ENCODE results near the gene SLC25A34. TPM values are rescaled to one million over a fixed set of nuclear protein-coding genes. Genes with fewer than 3 reads are reported as not detected.

The SLC25A34 gene
- total RNA-seq, 2 donors from 2014 or later = 1.8 to 3.5 TPM

GRCh38 chr1:15701784-15702183 is 34.3 kb upstream of the SLC25A34 start:
- WGBS, 2 experiments (ENCODE audit: insufficient coverage in 1 of 2, insufficient read length in 1 of 2) = 91 to 94% methylated on average over 8 of the region's 8 CpGs
- DNase-seq = no peak
- Histone ChIP-seq H3K27ac (ENCODE audit: low read depth, low read length) (no peak overlapping the region), H3K4me1 (ENCODE audit: control insufficient read depth, insufficient read depth, low read length) (no peaks in the 10 kb centered on the region), H3K4me3 (ENCODE audit: low read length) (no peak overlapping the region), H3K27me3 (ENCODE audit: control insufficient read depth, insufficient read depth, low read length, poor library complexity, severe bottlenecking) (no peaks in the 10 kb centered on the region), H3K9me3 (ENCODE audit: control insufficient read depth, low read length) (no peaks in the 10 kb centered on the region), H3K9ac (ENCODE audit: extremely low read depth, low read length, poor library complexity, severe bottlenecking) (no peak overlapping the region), H3K36me3 (ENCODE audit: control insufficient read depth, insufficient read depth, low read length) (peaks cover 11% of the 10 kb centered on the region)
- H3K27ac Mint-ChIP-seq = peak overlapping the region; percentile 48
- no peaks in the 10 kb centered on the region for H3K9me3 Mint-ChIP-seq
- no peak for TF ChIP-seq CTCF (conservative IDR thresholded peaks at IDR 0.05)
- no peaks in the 10 kb centered on the region for H3K4me1 Mint-ChIP-seq
- H3K27me3 Mint-ChIP-seq (ENCODE audit: insufficient read depth) = no peaks in the 10 kb centered on the region
- H3K4me3 Mint-ChIP-seq = no peak overlapping the region
- H3K36me3 Mint-ChIP-seq (ENCODE audit: low read depth) = peaks cover 42% of the 10 kb centered on the region

DNA sequence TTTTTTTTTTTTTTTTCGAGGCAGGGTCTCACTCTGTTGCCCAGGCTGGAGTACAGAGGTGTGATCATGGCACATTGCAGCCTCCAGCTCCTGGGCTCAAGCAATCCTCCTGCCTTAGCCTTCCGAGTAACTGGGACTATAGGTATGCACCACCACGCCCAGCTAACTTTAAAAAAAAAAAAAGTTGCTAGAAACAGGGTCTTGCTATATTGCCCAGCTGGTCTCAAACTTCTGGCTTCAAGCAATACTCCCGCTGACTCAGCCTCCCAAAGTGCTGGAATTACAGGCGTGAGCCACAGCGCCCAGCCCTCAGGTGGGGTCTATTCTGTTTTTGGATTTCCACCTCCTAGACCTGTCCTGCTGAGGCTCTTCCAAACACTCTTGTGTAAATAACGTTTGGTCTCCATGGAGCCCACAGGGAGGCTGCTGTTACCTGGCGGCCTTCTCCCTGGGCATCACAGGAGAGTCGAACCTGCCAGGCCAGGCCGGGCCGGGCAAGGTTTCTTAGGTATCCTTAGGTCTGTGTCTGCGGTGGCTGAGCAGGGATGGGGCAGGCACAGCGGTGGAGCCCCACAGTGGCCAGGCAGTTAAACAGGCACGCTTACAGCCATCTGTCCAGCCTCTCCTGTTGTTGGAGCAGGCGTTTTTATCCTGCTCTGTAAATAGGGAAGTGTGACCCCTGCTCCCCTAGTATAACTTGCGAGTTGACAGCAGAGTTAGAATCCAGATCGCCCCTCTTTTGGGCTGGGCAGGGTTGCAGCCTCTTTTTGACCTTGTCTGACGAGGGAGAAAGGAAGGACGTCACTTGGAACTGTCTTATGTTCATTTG is 33.1 kb upstream of the SLC25A34 start:
- peak; percentile 56 for TF ChIP-seq CTCF (conservative IDR thresholded peaks at IDR 0.05)
- WGBS, 2 experiments (ENCODE audit: insufficient coverage in 1 of 2, insufficient read length in 1 of 2) = 86 to 92% methylated on average over 11 to 19 of the region's 19 CpGs
- Mint-ChIP-seq H3K4me1 (no peaks in the 10 kb centered on the region), H3K27ac (peak overlapping the region; percentile 24), H3K4me3 (no peak overlapping the region), H3K27me3 (ENCODE audit: insufficient read depth) (no peaks in the 10 kb centered on the region), H3K36me3 (ENCODE audit: low read depth) (peaks cover 37% of the 10 kb centered on the region), H3K9me3 (no peaks in the 10 kb centered on the region)
- peak; percentile 77 for DNase-seq
- H3K4me1 ChIP-seq (ENCODE audit: control insufficient read depth, insufficient read depth, low read length) = no peaks in the 10 kb centered on the region
- no peak overlapping the region for H3K4me3 ChIP-seq (ENCODE audit: low read length)
- H3K9ac ChIP-seq (ENCODE audit: extremely low read depth, low read length, poor library complexity, severe bottlenecking) = no peak overlapping the region
- peaks cover 11% of the 10 kb centered on the region for H3K36me3 ChIP-seq (ENCODE audit: control insufficient read depth, insufficient read depth, low read length)
- peak overlapping the region; percentile 36 for H3K27ac ChIP-seq (ENCODE audit: low read depth, low read length)
- H3K9me3 ChIP-seq (ENCODE audit: control insufficient read depth, low read length) = no peaks in the 10 kb centered on the region
- H3K27me3 ChIP-seq (ENCODE audit: control insufficient read depth, insufficient read depth, low read length, poor library complexity, severe bottlenecking) = no peaks in the 10 kb centered on the region

DNA sequence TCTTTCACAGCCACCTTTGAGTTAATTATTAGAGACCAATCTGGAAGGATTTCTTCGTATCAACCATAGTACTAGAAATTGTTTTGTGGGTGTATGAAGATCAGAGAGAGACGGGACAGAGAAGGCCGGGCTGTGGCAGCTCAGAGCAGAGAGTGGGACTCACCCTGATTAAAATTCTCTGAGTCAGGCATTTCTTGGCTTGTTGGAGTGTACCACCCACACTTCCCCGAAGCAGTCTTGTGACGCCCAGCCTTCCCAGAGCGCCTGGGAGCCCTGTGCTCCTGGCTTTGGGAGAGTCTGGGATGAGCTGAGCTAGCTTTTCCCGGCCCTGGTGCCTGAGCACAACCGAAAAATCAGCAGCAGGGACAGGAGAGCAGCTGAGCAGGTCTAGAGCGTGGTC is 32.5 kb upstream of the SLC25A34 start:
- Mint-ChIP-seq H3K4me3 (no peak overlapping the region), H3K9me3 (no peaks in the 10 kb centered on the region), H3K27ac (peak overlapping the region; percentile 24), H3K27me3 (ENCODE audit: insufficient read depth) (no peaks in the 10 kb centered on the region), H3K4me1 (no peaks in the 10 kb centered on the region), H3K36me3 (ENCODE audit: low read depth) (peaks cover 36% of the 10 kb centered on the region)
- no peak for TF ChIP-seq CTCF (conservative IDR thresholded peaks at IDR 0.05)
- H3K4me1 ChIP-seq (ENCODE audit: control insufficient read depth, insufficient read depth, low read length) = no peaks in the 10 kb centered on the region
- H3K27me3 ChIP-seq (ENCODE audit: control insufficient read depth, insufficient read depth, low read length, poor library complexity, severe bottlenecking) = no peaks in the 10 kb centered on the region
- H3K27ac ChIP-seq (ENCODE audit: low read depth, low read length) = no peak overlapping the region
- H3K36me3 ChIP-seq (ENCODE audit: control insufficient read depth, insufficient read depth, low read length) = peaks cover 11% of the 10 kb centered on the region
- no peak overlapping the region for H3K9ac ChIP-seq (ENCODE audit: extremely low read depth, low read length, poor library complexity, severe bottlenecking)
- H3K4me3 ChIP-seq (ENCODE audit: low read length) = no peak overlapping the region
- 89 to 90% methylated on average over 7 to 9 of the region's 9 CpGs for WGBS, 2 experiments (ENCODE audit: insufficient coverage in 1 of 2, insufficient read length in 1 of 2)
- H3K9me3 ChIP-seq (ENCODE audit: control insufficient read depth, low read length) = no peaks in the 10 kb centered on the region
- DNase-seq = peak; percentile 53
